ENCODE results near the gene ANKS1B. TPM values are rescaled to one million over a fixed set of nuclear protein-coding genes. Genes with fewer than 3 reads are reported as not detected.

ANKS1B gene
- total and polyA plus RNA-seq, 2 of the 4 experiments (the other 2 are of a cell fraction): 0.17 to 0.18 TPM

- ChIA-PET POLR2A (ENCODE audit: unreplicated experiment) (no interaction called here), CTCF (interaction anchor here (0.6 to 0.7 kb wide), 2 partner anchors 705 to 922 kb away, joined by 3 to 4 read pairs; no protein-coding TSS in a partner anchor)
- intact Hi-C loops (cut with micrococcal nuclease) (no loop called here), in situ Hi-C loops (cut with MboI; ENCODE audit: low sequenced_read_pairs) (no loop called here), dilution Hi-C loops (cut with HindIII; ENCODE audit: low sequenced_read_pairs, unreplicated experiment) (no loop called here)
- H3K14ac ChIP-seq (replicated peaks; ENCODE audit: low read depth, low read length): no peak overlapping the region
- no peak overlapping the region for H4K91ac ChIP-seq (ENCODE audit: insufficient read depth, low read depth, low read length)
- no peak overlapping the region for H4K5ac ChIP-seq (ENCODE audit: low read depth, low read length)
- no peak overlapping the region for H3K18ac ChIP-seq (ENCODE audit: low read depth, low read length)
- H3K36me3 ChIP-seq (ENCODE audit: control insufficient read depth, insufficient read depth, low read length): no peaks in the 10 kb centered on the region
- H3K4me1 ChIP-seq (ENCODE audit: control insufficient read depth, insufficient read depth, low read length): no peaks in the 10 kb centered on the region
- no peak overlapping the region for H3K56ac ChIP-seq (ENCODE audit: extremely low read depth, insufficient read depth, low read length)
- H2BK5ac ChIP-seq (ENCODE audit: low read depth, low read length, poor library complexity, severe bottlenecking): no peak overlapping the region
- no peak overlapping the region for H3K9ac ChIP-seq (ENCODE audit: low read depth, low read length)
- no peak overlapping the region for H2BK120ac ChIP-seq (ENCODE audit: low read depth, low read length)
- H3K27ac ChIP-seq (ENCODE audit: insufficient read depth, low read length): no peak overlapping the region
- H2AK5ac ChIP-seq (ENCODE audit: low read depth, low read length): no peak overlapping the region
- TF ChIP-seq POLR2A (IDR thresholded peaks at IDR 0.05; ENCODE audit: low read depth, low read length) (no peak), MAFK (IDR thresholded peaks at IDR 0.05; ENCODE audit: low read depth, low read length) (no peak), RFX5 (IDR thresholded peaks at IDR 0.05; ENCODE audit: low read depth, low read length) (no peak), MAZ (IDR thresholded peaks at IDR 0.05; ENCODE audit: borderline replicate concordance, low read depth, low read length) (no peak), BHLHE40 (IDR thresholded peaks at IDR 0.05; ENCODE audit: low read depth, low read length) (no peak), SMC3 (IDR thresholded peaks at IDR 0.05; ENCODE audit: low read depth, low read length) (no peak), MXI1 (IDR thresholded peaks at IDR 0.05; ENCODE audit: borderline replicate concordance, low read depth, low read length) (no peak), FOS (IDR thresholded peaks at IDR 0.05; ENCODE audit: low read depth, low read length) (no peak)
- TF ChIP-seq, protein P1, sequence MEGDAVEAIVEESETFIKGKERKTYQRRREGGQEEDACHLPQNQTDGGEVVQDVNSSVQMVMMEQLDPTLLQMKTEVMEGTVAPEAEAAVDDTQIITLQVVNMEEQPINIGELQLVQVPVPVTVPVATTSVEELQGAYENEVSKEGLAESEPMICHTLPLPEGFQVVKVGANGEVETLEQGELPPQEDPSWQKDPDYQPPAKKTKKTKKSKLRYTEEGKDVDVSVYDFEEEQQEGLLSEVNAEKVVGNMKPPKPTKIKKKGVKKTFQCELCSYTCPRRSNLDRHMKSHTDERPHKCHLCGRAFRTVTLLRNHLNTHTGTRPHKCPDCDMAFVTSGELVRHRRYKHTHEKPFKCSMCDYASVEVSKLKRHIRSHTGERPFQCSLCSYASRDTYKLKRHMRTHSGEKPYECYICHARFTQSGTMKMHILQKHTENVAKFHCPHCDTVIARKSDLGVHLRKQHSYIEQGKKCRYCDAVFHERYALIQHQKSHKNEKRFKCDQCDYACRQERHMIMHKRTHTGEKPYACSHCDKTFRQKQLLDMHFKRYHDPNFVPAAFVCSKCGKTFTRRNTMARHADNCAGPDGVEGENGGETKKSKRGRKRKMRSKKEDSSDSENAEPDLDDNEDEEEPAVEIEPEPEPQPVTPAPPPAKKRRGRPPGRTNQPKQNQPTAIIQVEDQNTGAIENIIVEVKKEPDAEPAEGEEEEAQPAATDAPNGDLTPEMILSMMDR (conservative IDR thresholded peaks at IDR 0.05; ENCODE audit: low read depth, low read length): no peak
- ATAC-seq (ENCODE audit: low read depth) (no peak), DNase-seq (no peak)
- H2BK20ac ChIP-seq (ENCODE audit: low read depth, low read length): no peak overlapping the region
- H4K20me1 ChIP-seq (ENCODE audit: insufficient read depth, low read length): no peaks in the 10 kb centered on the region
- BruUV-seq (replicated peaks): no TSS peak
- no peak overlapping the region for H3K4me2 ChIP-seq (ENCODE audit: low read depth, low read length)
- no peak overlapping the region for H2AK9ac ChIP-seq (replicated peaks; ENCODE audit: low read depth, low read length, poor library complexity)
- H3K4me3 ChIP-seq (ENCODE audit: insufficient read depth, low read depth, low read length): no peak overlapping the region
- H3K4ac ChIP-seq (ENCODE audit: low read depth, low read length): no peak overlapping the region
- H2AFZ ChIP-seq (replicated peaks; ENCODE audit: low read length, poor library complexity): no peak overlapping the region
- no peak overlapping the region for H3K23ac ChIP-seq (ENCODE audit: low read depth, low read length)
- no peaks in the 10 kb centered on the region for H3K27me3 ChIP-seq (ENCODE audit: control insufficient read depth, insufficient read depth, low read length)
- no peaks in the 10 kb centered on the region for H3K79me1 ChIP-seq (ENCODE audit: low read depth in 1 of 2, low read length in 2 of 2)
- no peak overlapping the region for H2BK15ac ChIP-seq (ENCODE audit: low read depth, low read length)
- WGBS, 2 experiments (ENCODE audit: extremely low coverage in 2 of 2, insufficient read length in 1 of 2): no CpG with 5 or more reads among the region's 5 CpGs
- H3K9me3 ChIP-seq (ENCODE audit: control insufficient read depth, insufficient read depth, low read length): no peaks in the 10 kb centered on the region
- no peaks in the 10 kb centered on the region for H3K9me1 ChIP-seq (ENCODE audit: insufficient read depth, low read length)
- no peak overlapping the region for H4K8ac ChIP-seq (ENCODE audit: low read depth in 2 of 2, low read length in 2 of 2)
Measured at GRCh38 chr12:98823012-98823411, 1161.7 kb downstream of the ANKS1B start.

Data from IMR-90 (cell line).